Measurements from ENCODE around the gene PPP4R4.
A peak's percentile ranks its signal among the peaks of the same experiment; 100 is the strongest.

The PPP4R4 gene

GRCh38 chr14:94173885-94174603, at the start of gene PPP4R4:
TSS of gene PPP4R4 (plus strand) at chr14:94174322. CDS start at chr14:94174466, 144 bp downstream.
- peak; percentile 66 for DNase-seq

GRCh38 chr14:94124582-94125377, 49.3 kb upstream of the PPP4R4 start:
- no peak for DNase-seq

- DNase-seq: no peak
Observed at GRCh38 chr14:94125659-94126418, 48.3 kb upstream of the PPP4R4 start.

GRCh38 chr14:94126419-94126677, 47.8 kb upstream of the PPP4R4 start:
- DNase-seq: no peak

GRCh38 chr14:94126800-94127199, 47.3 kb upstream of the PPP4R4 start:
- DNase-seq: no peak

- DNase-seq: no peak
Observed at GRCh38 chr14:94127330-94127729, 46.8 kb upstream of the PPP4R4 start.

GRCh38 chr14:94128216-94128839, 45.8 kb upstream of the PPP4R4 start:
- no peak for DNase-seq

GRCh38 chr14:94129111-94129757, 44.9 kb upstream of the PPP4R4 start, which contains the start of gene IFI27L2:
TSS of gene IFI27L2 (minus strand) at chr14:94129604. CDS start at chr14:94129564, 40 bp downstream.
- DNase-seq: peak; percentile 61

GRCh38 chr14:94129758-94130414, 44.2 kb upstream of the PPP4R4 start:
- peak; percentile 33 for DNase-seq

- DNase-seq: no peak
Observed at GRCh38 chr14:94132285-94132887, 41.7 kb upstream of the PPP4R4 start.

GRCh38 chr14:94135476-94135875, 38.6 kb upstream of the PPP4R4 start:
- DNase-seq: no peak

- peak; percentile 42 for DNase-seq
Observed at GRCh38 chr14:94136575-94137331, 37.4 kb upstream of the PPP4R4 start.

GRCh38 chr14:94138251-94138650, 35.9 kb upstream of the PPP4R4 start:
- no peak for DNase-seq

- DNase-seq: no peak
Observed at GRCh38 chr14:94139006-94139405, 35.1 kb upstream of the PPP4R4 start.

- no peak for DNase-seq
Observed at GRCh38 chr14:94139421-94139820, 34.7 kb upstream of the PPP4R4 start.

- DNase-seq: no peak
Observed at GRCh38 chr14:94142247-94142646, 31.9 kb upstream of the PPP4R4 start.

- DNase-seq: no peak
Observed at GRCh38 chr14:94142836-94143235, 31.3 kb upstream of the PPP4R4 start.

GRCh38 chr14:94143239-94143638, 30.9 kb upstream of the PPP4R4 start:
- DNase-seq: no peak

- no peak for DNase-seq
Observed at GRCh38 chr14:94143711-94144110, 30.4 kb upstream of the PPP4R4 start.

- DNase-seq: no peak
Observed at GRCh38 chr14:94144765-94145164, 29.4 kb upstream of the PPP4R4 start.

Measured in 8988T (cell line).